ENCODE measurements around the gene ATRNL1. TPM values are rescaled to one million over a fixed set of nuclear protein-coding genes. Genes with fewer than 3 reads are reported as not detected.

Gene ATRNL1
- polyA plus RNA-seq, 3 donors from 2014 or later: not detected

DNA sequence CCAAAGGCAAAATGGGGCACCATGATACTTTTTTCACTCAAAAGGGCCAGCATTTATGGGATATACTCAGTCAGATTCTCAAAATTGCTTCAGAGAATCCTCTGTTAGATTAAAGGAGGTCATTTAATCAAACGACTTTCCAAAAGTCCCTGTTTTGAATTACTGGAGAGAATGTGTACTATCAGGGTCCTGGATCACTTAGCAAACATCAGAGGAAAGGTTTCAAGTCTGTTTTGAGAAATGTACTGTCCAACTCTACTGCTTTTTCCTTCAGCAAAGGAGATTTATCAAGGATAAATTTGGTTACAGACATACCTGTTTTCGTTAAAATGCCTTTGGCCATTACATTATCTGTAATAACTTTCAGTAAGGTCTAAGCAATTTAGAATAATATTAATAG is 838.9 kb downstream of the ATRNL1 start:
- Mint-ChIP-seq H3K9me3 (peaks cover 0 to 13% (median 5%) of the 10 kb centered on the region in 6 donors), H3K27ac (no peak overlapping the region), H3K4me1 (no peaks in the 10 kb centered on the region), H3K36me3 (no peaks in the 10 kb centered on the region), H3K27me3 (ENCODE audit: low read depth in 3 of 3) (peaks cover 0 to 4% (median 2%) of the 10 kb centered on the region in 3 donors), H3K4me3 (no peak overlapping the region)
- no peak for DNase-seq

- no peaks in the 10 kb centered on the region for H3K36me3 Mint-ChIP-seq
- no peak for DNase-seq
- H3K4me3 Mint-ChIP-seq: no peak overlapping the region
- H3K4me1 Mint-ChIP-seq: no peaks in the 10 kb centered on the region
- H3K27ac Mint-ChIP-seq: no peak overlapping the region
- peaks cover 0 to 4% (median 2%) of the 10 kb centered on the region in 3 donors for H3K27me3 Mint-ChIP-seq (ENCODE audit: low read depth in 3 of 3)
- peaks cover 0 to 13% (median 6%) of the 10 kb centered on the region in 6 donors for H3K9me3 Mint-ChIP-seq
Measured at GRCh38 chr10:115933098-115933497, 839.9 kb downstream of the ATRNL1 start.

DNA sequence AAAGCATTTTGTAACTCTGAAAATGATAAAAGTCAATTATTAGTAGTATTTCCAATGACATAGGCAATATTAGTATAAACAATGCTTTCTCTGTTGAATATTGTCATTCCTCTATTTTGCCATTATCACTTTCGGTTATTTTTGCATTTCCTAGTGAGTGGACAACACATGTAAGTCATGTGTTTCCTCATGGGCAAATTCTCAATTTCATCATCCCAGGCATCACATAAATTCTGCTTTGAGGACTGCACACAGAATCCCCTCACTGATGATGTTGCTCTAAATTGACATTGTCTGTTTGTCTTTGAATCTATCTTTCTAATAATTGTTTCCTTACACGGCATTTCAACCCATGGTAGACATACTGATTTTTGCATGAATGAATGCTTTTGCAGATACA is 842.6 kb downstream of the ATRNL1 start:
- DNase-seq: no peak
- no peak overlapping the region for H3K4me3 Mint-ChIP-seq
- peaks cover 0 to 4% (median 2%) of the 10 kb centered on the region in 3 donors for H3K27me3 Mint-ChIP-seq (ENCODE audit: low read depth in 3 of 3)
- no peaks in the 10 kb centered on the region for H3K36me3 Mint-ChIP-seq
- no peak overlapping the region for H3K27ac Mint-ChIP-seq
- H3K9me3 Mint-ChIP-seq: peaks cover 3 to 24% (median 11%) of the 10 kb centered on the region in 6 donors
- H3K4me1 Mint-ChIP-seq: no peaks in the 10 kb centered on the region

- no peak for DNase-seq
- Mint-ChIP-seq H3K4me3 (no peak overlapping the region), H3K9me3 (peaks cover 3 to 24% (median 10%) of the 10 kb centered on the region in 6 donors), H3K27me3 (ENCODE audit: low read depth in 3 of 3) (peaks cover 0 to 2% (median 0%) of the 10 kb centered on the region in 3 donors), H3K4me1 (no peaks in the 10 kb centered on the region), H3K27ac (no peak overlapping the region), H3K36me3 (no peaks in the 10 kb centered on the region)
Measured at GRCh38 chr10:115936926-115937767, 844.0 kb downstream of the ATRNL1 start.

DNA sequence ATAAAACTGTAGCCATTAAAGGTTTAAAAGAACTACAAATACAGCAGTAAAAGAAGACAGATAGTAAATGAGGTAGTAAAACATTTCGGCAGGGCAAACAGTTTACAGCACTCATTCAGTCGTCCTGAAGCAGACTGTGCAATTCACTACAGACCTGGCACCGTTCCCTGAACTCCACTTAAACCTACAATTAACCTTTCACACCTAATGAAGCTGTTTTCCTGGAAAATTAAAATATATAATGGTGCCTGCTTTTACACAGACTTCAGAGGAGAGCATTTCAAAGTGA is 844.5 kb downstream of the ATRNL1 start:
- H3K27me3 Mint-ChIP-seq (ENCODE audit: low read depth in 3 of 3): peaks cover 0 to 2% (median 0%) of the 10 kb centered on the region in 3 donors
- H3K4me1 Mint-ChIP-seq: no peaks in the 10 kb centered on the region
- no peak overlapping the region for H3K27ac Mint-ChIP-seq
- no peaks in the 10 kb centered on the region for H3K36me3 Mint-ChIP-seq
- DNase-seq: no peak
- H3K4me3 Mint-ChIP-seq: no peak overlapping the region
- peaks cover 3 to 24% (median 10%) of the 10 kb centered on the region in 6 donors for H3K9me3 Mint-ChIP-seq

DNA sequence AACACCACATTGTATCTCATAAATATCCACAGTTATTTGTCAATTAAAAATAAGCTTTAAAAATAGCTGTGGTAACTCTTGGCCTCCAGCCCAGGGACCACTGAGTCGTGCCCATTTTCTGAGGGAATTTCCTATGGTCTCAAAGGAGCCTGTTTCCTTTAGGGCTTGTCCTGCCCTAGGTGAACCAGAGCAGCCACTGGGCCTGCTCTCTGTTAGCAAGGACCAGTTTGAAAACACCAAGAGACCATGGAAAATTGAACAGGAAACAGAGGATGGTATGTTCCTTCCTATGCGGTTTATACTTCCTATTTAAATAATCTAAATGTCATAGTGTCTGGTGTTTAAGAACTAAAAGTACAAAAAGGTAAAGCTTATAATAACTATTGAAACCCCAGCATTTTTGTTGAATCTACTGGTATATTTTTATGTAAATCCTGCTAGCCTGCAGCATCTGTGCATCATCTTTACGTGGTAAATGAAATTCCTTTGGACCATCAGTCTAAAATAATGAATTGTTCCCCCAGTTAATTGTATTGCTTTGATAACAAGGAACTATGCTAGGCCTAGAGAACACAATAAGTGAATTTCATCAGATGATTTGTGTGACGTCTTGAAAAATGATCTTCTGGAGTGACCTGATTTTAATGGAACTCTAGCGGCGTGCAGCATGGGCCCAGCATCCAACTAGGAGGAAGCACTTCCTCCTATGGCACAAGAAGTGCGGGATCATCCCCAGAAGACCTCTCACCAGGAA is 846.1 kb downstream of the ATRNL1 start:
- Mint-ChIP-seq H3K4me3 (no peak overlapping the region), H3K9me3 (peaks cover 3 to 25% (median 11%) of the 10 kb centered on the region in 6 donors), H3K4me1 (no peaks in the 10 kb centered on the region), H3K36me3 (no peaks in the 10 kb centered on the region), H3K27me3 (ENCODE audit: low read depth in 3 of 3) (peaks cover 0 to under 1% (median 0%) of the 10 kb centered on the region in 3 donors), H3K27ac (no peak overlapping the region)
- no peak for DNase-seq

DNA sequence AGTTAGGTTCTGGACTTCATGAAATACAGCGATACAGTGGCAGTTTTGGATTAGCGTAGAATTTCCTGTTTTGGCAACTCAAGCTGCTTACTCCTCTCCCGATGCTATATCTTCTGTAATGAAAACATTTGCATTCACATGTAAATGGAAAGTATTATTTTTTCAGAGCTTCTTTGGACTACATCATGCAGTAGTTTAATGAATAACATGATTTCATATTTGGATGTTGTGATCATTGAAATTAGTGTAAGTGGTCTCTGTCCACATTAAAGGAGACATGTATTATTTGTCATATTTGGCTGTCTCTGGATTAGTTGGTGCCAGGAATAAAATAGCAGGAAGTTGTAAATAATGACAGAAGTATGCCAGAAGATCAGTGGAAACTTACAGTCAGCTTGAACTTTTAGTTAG is 848.2 kb downstream of the ATRNL1 start:
- no peak overlapping the region for H3K27ac Mint-ChIP-seq
- H3K27me3 Mint-ChIP-seq (ENCODE audit: low read depth in 3 of 3): no peaks in the 10 kb centered on the region
- no peak overlapping the region for H3K4me3 Mint-ChIP-seq
- peaks cover 3 to 16% (median 11%) of the 10 kb centered on the region in 6 donors for H3K9me3 Mint-ChIP-seq
- no peak for DNase-seq
- H3K4me1 Mint-ChIP-seq: no peaks in the 10 kb centered on the region
- H3K36me3 Mint-ChIP-seq: no peaks in the 10 kb centered on the region

- no peak overlapping the region for H3K4me3 Mint-ChIP-seq
- H3K36me3 Mint-ChIP-seq: no peaks in the 10 kb centered on the region
- H3K4me1 Mint-ChIP-seq: no peaks in the 10 kb centered on the region
- H3K9me3 Mint-ChIP-seq: peaks cover 0 to 16% (median 10%) of the 10 kb centered on the region in 6 donors
- no peak for DNase-seq
- no peak overlapping the region for H3K27ac Mint-ChIP-seq
- no peaks in the 10 kb centered on the region for H3K27me3 Mint-ChIP-seq (ENCODE audit: low read depth in 3 of 3)
Measured at GRCh38 chr10:115942101-115942500, 848.9 kb downstream of the ATRNL1 start.

DNA sequence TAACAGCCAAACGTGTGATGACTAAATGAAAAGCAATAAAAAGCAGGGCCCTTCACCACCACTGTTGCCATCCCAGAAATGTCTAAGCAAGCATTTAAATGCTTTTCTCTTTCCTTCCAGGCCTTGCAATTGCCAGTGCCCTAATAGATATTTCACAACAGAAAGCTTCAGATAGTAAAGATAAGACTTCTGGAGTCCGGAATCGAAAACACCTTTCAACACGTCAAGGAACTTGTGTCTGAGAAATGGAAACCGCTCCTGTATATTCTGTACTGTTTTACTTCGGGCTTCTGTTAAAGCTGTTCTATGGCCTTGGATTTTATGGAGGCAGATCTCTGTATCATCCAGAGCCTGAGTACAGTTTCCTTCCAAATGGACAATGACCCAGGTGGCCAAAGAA is 851.4 kb downstream of the ATRNL1 start:
- Mint-ChIP-seq H3K9me3 (peaks cover 0 to 15% (median 7%) of the 10 kb centered on the region in 6 donors), H3K36me3 (no peaks in the 10 kb centered on the region), H3K27ac (no peak overlapping the region), H3K27me3 (ENCODE audit: low read depth in 3 of 3) (no peaks in the 10 kb centered on the region), H3K4me3 (no peak overlapping the region), H3K4me1 (no peaks in the 10 kb centered on the region)
- no peak for DNase-seq

DNA sequence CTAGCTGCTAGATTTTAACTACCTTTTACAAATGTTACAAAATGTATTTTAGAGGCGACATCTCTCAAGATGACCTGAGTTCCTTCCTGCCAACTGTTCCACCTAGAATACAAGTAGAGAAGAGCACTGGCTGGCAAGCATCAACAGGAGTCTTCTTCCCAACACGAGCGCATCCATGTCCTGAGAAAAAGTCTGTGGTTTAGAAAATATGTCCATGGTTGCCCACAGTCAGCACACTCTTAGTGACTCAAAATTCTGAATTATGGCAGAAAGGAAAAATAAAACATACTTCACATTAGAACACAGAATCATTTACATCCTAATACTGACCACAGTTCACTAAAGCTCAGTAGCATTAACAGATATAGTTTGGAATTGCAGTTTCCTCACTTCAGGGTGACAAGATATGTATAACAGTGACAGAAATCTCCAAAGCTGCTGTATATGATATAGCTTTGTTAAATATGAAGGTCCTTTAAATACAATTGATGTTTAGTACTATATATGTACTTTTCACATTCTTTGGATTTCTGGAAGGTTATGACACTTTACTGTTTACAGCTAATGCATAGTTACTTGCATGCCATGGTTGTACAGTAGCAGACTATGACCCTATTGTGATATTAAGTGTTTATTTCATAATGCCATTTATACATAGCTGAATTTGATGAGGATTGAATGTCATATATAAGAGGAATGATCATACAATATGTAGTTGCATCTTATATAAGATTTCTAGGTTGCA is 852.7 kb downstream of the ATRNL1 start:
- no peak overlapping the region for H3K4me3 Mint-ChIP-seq
- H3K27ac Mint-ChIP-seq: no peak overlapping the region
- peaks cover 0 to 11% (median 3%) of the 10 kb centered on the region in 6 donors for H3K9me3 Mint-ChIP-seq
- no peaks in the 10 kb centered on the region for H3K36me3 Mint-ChIP-seq
- H3K4me1 Mint-ChIP-seq: no peaks in the 10 kb centered on the region
- no peaks in the 10 kb centered on the region for H3K27me3 Mint-ChIP-seq (ENCODE audit: low read depth in 3 of 3)
- DNase-seq: no peak

GRCh38 chr10:115947104-115947503 is 853.9 kb downstream of the ATRNL1 start:
- no peak overlapping the region for H3K27ac Mint-ChIP-seq

DNA sequence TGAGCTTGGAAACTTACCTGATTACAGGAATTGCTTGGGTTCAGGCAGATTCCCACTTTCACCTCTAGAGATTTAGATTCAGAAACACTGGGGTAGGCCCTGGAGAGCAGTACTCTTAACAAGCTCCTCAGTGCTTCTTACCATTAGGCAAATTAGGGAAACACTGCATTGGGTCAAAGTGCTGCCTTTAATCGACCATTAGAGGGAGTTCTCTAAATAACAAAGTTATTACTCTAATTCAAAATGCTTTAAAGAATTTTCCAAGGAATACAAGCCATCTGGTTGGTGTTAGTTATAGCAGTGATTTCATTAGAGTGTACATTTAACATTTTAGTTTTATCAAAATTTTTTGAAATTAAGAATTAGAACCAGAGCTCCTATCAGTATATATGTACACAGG is 855.3 kb downstream of the ATRNL1 start:
- Mint-ChIP-seq H3K36me3 (no peaks in the 10 kb centered on the region), H3K4me3 (no peak overlapping the region), H3K4me1 (no peaks in the 10 kb centered on the region), H3K27me3 (ENCODE audit: low read depth in 3 of 3) (no peaks in the 10 kb centered on the region), H3K27ac (no peak overlapping the region), H3K9me3 (peaks cover 0 to 5% (median under 1%) of the 10 kb centered on the region in 6 donors)
- no peak for DNase-seq

More at GRCh38 chr10:115947104-115947503, 853.9 kb downstream of the ATRNL1 start:
- peaks cover 0 to 11% (median 3%) of the 10 kb centered on the region in 6 donors for H3K9me3 Mint-ChIP-seq
- H3K27me3 Mint-ChIP-seq (ENCODE audit: low read depth in 3 of 3): no peaks in the 10 kb centered on the region
- H3K4me1 Mint-ChIP-seq: no peaks in the 10 kb centered on the region
- DNase-seq: no peak
- no peak overlapping the region for H3K4me3 Mint-ChIP-seq
- no peaks in the 10 kb centered on the region for H3K36me3 Mint-ChIP-seq

GRCh38 chr10:115949282-115949844 is 856.2 kb downstream of the ATRNL1 start:
- no peak for DNase-seq
- Mint-ChIP-seq H3K27me3 (ENCODE audit: low read depth in 3 of 3) (no peaks in the 10 kb centered on the region), H3K9me3 (peaks cover 0 to 4% (median 0%) of the 10 kb centered on the region in 6 donors), H3K27ac (no peak overlapping the region), H3K36me3 (no peaks in the 10 kb centered on the region), H3K4me1 (no peaks in the 10 kb centered on the region), H3K4me3 (no peak overlapping the region)

Measured in immature natural killer cell (primary cell).